ENCODE results near the gene GCK.

DNA sequence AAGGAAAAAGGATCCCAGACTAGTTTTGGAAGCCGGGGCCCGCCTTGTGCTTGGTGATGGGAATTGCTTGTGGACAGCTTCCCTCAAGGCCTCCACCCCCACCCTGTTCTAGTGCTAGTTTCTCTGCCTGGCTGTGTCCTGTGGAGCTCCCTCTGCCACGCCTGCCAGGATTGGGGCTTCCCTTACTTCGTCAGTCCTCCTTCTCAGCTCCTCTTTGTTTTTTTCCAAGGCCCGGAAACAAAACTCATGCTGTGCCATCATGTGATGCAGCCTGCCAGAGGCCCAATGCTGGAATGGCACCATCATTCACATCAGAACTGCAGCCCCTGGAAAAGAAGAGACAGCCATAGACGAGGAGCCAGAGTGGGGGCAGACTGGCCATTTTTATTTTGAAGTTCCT is 22.8 kb upstream of the GCK start:
- TF ChIP-seq POLR2A (IDR thresholded peaks at IDR 0.05; ENCODE audit: low read depth, low read length) (no peak), POLR2AphosphoS5 (IDR thresholded peaks at IDR 0.05; ENCODE audit: insufficient read depth, low read depth, low read length) (no peak)
- TF ChIP-seq, protein P1, sequence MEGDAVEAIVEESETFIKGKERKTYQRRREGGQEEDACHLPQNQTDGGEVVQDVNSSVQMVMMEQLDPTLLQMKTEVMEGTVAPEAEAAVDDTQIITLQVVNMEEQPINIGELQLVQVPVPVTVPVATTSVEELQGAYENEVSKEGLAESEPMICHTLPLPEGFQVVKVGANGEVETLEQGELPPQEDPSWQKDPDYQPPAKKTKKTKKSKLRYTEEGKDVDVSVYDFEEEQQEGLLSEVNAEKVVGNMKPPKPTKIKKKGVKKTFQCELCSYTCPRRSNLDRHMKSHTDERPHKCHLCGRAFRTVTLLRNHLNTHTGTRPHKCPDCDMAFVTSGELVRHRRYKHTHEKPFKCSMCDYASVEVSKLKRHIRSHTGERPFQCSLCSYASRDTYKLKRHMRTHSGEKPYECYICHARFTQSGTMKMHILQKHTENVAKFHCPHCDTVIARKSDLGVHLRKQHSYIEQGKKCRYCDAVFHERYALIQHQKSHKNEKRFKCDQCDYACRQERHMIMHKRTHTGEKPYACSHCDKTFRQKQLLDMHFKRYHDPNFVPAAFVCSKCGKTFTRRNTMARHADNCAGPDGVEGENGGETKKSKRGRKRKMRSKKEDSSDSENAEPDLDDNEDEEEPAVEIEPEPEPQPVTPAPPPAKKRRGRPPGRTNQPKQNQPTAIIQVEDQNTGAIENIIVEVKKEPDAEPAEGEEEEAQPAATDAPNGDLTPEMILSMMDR (IDR thresholded peaks at IDR 0.05; ENCODE audit: extremely low read depth in 1 of 2, insufficient read depth in 1 of 2, low read depth in 1 of 2, low read length in 2 of 2): no peak
- TF ChIP-seq, protein P2, sequence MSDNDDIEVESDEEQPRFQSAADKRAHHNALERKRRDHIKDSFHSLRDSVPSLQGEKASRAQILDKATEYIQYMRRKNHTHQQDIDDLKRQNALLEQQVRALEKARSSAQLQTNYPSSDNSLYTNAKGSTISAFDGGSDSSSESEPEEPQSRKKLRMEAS (IDR thresholded peaks at IDR 0.05; ENCODE audit: insufficient read depth, insufficient read length): no peak
